Esophagus (tissue), 2 donors: ENCODE measurements around the gene STARD7. TPM values are rescaled to one million over a fixed set of nuclear protein-coding genes. Genes with fewer than 3 reads are reported as not detected.

Source experiments
- H3K27ac ChIP-seq, 2 donors: one replicate each; pipeline ENCODE4 v1.5.1; 2013; ENCODE audit warnings: low read depth in 2 of 2, mild to moderate bottlenecking in 2 of 2, inconsistent platforms in 1 of 2, low read length in 1 of 2, moderate library complexity in 1 of 2
- H3K27me3 ChIP-seq, 2 donors: one replicate each; pipeline ENCODE4 v1.6.1; 2013; ENCODE audit warnings: low read length in 2 of 2, control low read depth in 1 of 2, mild to moderate bottlenecking in 1 of 2; ENCODE audit not compliant: insufficient read depth in 2 of 2, control insufficient read depth in 1 of 2
- H3K36me3 ChIP-seq, 2 donors: one replicate each; pipeline ENCODE4 v1.6.1; 2013; ENCODE audit warnings: low read length in 1 of 2; ENCODE audit not compliant: control insufficient read depth in 2 of 2, insufficient read depth in 2 of 2
- H3K4me1 ChIP-seq, 2 donors: one replicate each; pipeline ENCODE4 v1.6.1; 2013; ENCODE audit warnings: low read length in 1 of 2; ENCODE audit not compliant: control insufficient read depth in 2 of 2, insufficient read depth in 2 of 2
- H3K4me3 ChIP-seq, 2 donors: one replicate each; pipeline ENCODE4 v1.5.1; 2013; ENCODE audit warnings: low read length in 2 of 2, mild to moderate bottlenecking in 2 of 2, low read depth in 1 of 2, moderate library complexity in 1 of 2
- H3K9me3 ChIP-seq, 2 donors: one replicate each; pipeline ENCODE4 v1.6.1; 2013; ENCODE audit warnings: mild to moderate bottlenecking in 2 of 2, low read depth in 1 of 2, low read length in 1 of 2, moderate library complexity in 1 of 2; ENCODE audit not compliant: control insufficient read depth in 2 of 2, insufficient read depth in 1 of 2
- whole genome bisulfite sequencing, 2 donors: extraction: QIAGEN DNeasy Blood & Tissue Kit; methylation state at CpG; one replicate each; pipeline ENCODE4 v1.1.7; 2013; 5-methylcytosine and 5-hydroxymethylcytosine counted together
- polyA plus RNA-seq, 2 donors: library from polyadenylated mRNA; stranded (reverse); fragments of 200-250 nt; gene quantifications; one replicate each; pipeline ENCODE4 v1.2.3, GENCODE V29; 2013
- donor health status: healthy with polysubstance abuse.
- donor health status: Bipolar disorder and iron deficiency.

Gene STARD7
- polyA plus RNA-seq, 2 donors = 21.5 to 34.9 TPM

GRCh38 chr2:96140941-96141623, 67.5 kb downstream of the STARD7 start:
- Histone ChIP-seq H3K36me3 (no peaks in the 10 kb centered on the region), H3K27ac (no peak overlapping the region), H3K27me3 (no peaks in the 10 kb centered on the region), H3K4me3 (no peak overlapping the region), H3K4me1 (peaks cover 9 to 24% of the 10 kb centered on the region in 2 donors), H3K9me3 (no peaks in the 10 kb centered on the region)
- WGBS, 2 donors = 94% methylated on average over 13 of the region's 13 CpGs

GRCh38 chr2:96139181-96139758, 69.4 kb downstream of the STARD7 start:
- Histone ChIP-seq H3K27ac (peak overlapping the region in 1 of 2 donors; percentile 61), H3K36me3 (no peaks in the 10 kb centered on the region), H3K9me3 (no peaks in the 10 kb centered on the region), H3K27me3 (no peaks in the 10 kb centered on the region), H3K4me1 (peaks cover 9 to 18% of the 10 kb centered on the region in 2 donors), H3K4me3 (no peak overlapping the region)
- WGBS, 2 donors = 80 to 85% methylated on average over 7 of the region's 7 CpGs

- H3K27me3 ChIP-seq = no peaks in the 10 kb centered on the region
- H3K9me3 ChIP-seq = no peaks in the 10 kb centered on the region
- WGBS, 2 donors = 14 to 16% methylated on average over 16 to 17 of the region's 17 CpGs
- H3K4me3 ChIP-seq = no peak within 1 kb of the TSS
- H3K27ac ChIP-seq = peak within 1 kb of the TSS; percentile 43 to 73
- no peaks in the 10 kb centered on the region for H3K36me3 ChIP-seq
- H3K4me1 ChIP-seq = peaks cover under 1 to 12% of the 10 kb centered on the region in 2 donors
Observed at GRCh38 chr2:96138179-96139145, 70.2 kb downstream of the STARD7 start, which contains the start of gene ASTL. Gene ASTL, minus strand, starts transcription at chr2:96138502. Its CDS starts 66 bp downstream, at chr2:96138436.

- 77 to 78% methylated on average over 15 of the region's 15 CpGs for WGBS, 2 donors
Observed at GRCh38 chr2:96137321-96138178, 71.1 kb downstream of the STARD7 start.

GRCh38 chr2:96136129-96136720, 72.4 kb downstream of the STARD7 start:
- peaks cover 0 to 11% of the 10 kb centered on the region in 2 donors for H3K4me1 ChIP-seq
- no peaks in the 10 kb centered on the region for H3K27me3 ChIP-seq
- WGBS, 2 donors = 80 to 87% methylated on average over 8 of the region's 8 CpGs
- no peaks in the 10 kb centered on the region for H3K36me3 ChIP-seq
- H3K4me3 ChIP-seq = no peak overlapping the region
- H3K27ac ChIP-seq = no peak overlapping the region
- H3K9me3 ChIP-seq = no peaks in the 10 kb centered on the region

More at GRCh38 chr2:96137321-96138178, 71.1 kb downstream of the STARD7 start:
- H3K4me1 ChIP-seq = peaks cover 0 to 12% of the 10 kb centered on the region in 2 donors
- no peak overlapping the region for H3K4me3 ChIP-seq
- no peaks in the 10 kb centered on the region for H3K36me3 ChIP-seq
- H3K27me3 ChIP-seq = no peaks in the 10 kb centered on the region
- H3K9me3 ChIP-seq = no peaks in the 10 kb centered on the region
- H3K27ac ChIP-seq = peak overlapping the region; percentile 43 to 73

DNA sequence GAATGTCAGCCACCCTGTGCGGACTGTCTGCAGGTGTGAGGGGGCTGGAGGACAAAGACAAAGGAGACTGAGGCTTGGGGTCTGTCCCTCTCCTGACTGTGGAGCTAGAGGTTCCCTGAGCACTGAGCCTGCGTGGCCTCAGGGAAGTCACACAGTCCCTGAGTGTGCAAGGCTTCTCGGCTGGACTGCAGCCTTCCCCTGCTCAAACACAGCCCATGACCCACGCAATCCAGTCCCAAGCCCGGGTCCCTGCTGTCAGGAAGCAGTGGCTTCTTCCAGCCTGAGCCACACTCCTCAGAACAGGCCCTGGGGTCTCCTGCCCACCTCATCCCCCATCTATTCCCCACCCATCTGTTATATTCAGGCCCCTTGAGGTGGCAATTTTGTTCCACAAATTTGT, 73.0 kb downstream of the STARD7 start:
- H3K36me3 ChIP-seq = no peaks in the 10 kb centered on the region
- no peaks in the 10 kb centered on the region for H3K9me3 ChIP-seq
- peaks cover 0 to 11% of the 10 kb centered on the region in 2 donors for H3K4me1 ChIP-seq
- no peak overlapping the region for H3K27ac ChIP-seq
- H3K27me3 ChIP-seq = no peaks in the 10 kb centered on the region
- no peak overlapping the region for H3K4me3 ChIP-seq
- WGBS, 2 donors = 79 to 84% methylated on average over 5 of the region's 5 CpGs

- WGBS, 2 donors = 83% methylated on average over 9 of the region's 9 CpGs
- no peaks in the 10 kb centered on the region for H3K27me3 ChIP-seq
- no peak overlapping the region for H3K27ac ChIP-seq
- H3K4me1 ChIP-seq = peaks cover 0 to 11% of the 10 kb centered on the region in 2 donors
- no peak overlapping the region for H3K4me3 ChIP-seq
- no peaks in the 10 kb centered on the region for H3K9me3 ChIP-seq
- H3K36me3 ChIP-seq = no peaks in the 10 kb centered on the region
Observed at GRCh38 chr2:96135171-96135570, 73.5 kb downstream of the STARD7 start.
